HepG2 (cell line): Measurements from ENCODE around the gene HADHA. TPM values are rescaled to one million over a fixed set of nuclear protein-coding genes. Genes with fewer than 3 reads are reported as not detected.
"Not testable (repeated sequence)": the region's sequence is repeated elsewhere in the genome, so short reads cannot be mapped to it uniquely, and the experiment has no call there.

Experiments
- ATAC-seq: fragments of 200-7000 bp; cut with Tn5 transposase; 3 replicates; pipeline ENCODE4 v1.9.1; 2020; ENCODE audit warnings: mild to moderate bottlenecking, moderate library complexity
- BruUV-seq: library from RNA; stranded (reverse); fragments of 400-500 nt; replicated peaks from 2 replicates; lab custom pipeline; 2021; lab: Mats Ljungman, UMichigan
- CTCF ChIA-PET: fragments of 300-600 bp; formaldehyde crosslinking; extraction: SDS; loops from one replicate; lab custom pipeline; 2021; ENCODE audit warnings: low total read pairs, inconsistent platforms, low intra/inter-chr PET ratio; lab: Yijun Ruan, JAX
- POLR2A ChIA-PET: fragments of 350-600 bp; sonication (Branson Sonifier 250); formaldehyde crosslinking; loops from one replicate; lab custom pipeline; 2020; ENCODE audit warnings: antibody characterized with exemption, inconsistent platforms; lab: Yijun Ruan, JAX
- DNase-seq: peaks from one replicate; pipeline ENCODE4 v3.0.0-alpha.2; 2015; ENCODE audit warnings: low spot score
- FAIRE-seq: peaks from 3 replicates; lab custom pipeline; 2011; peaks lifted over from hg19 to GRCh38; lab: Jason Lieb, UNC
- H2AFZ ChIP-seq: one replicate; pipeline ENCODE4 v1.6.1; 2011; ENCODE audit warnings: low read length, inconsistent platforms
- H3K27ac ChIP-seq: fragments of 300-600 bp; 3 replicates; pipeline ENCODE4 v1.8.0; 2011; ENCODE audit warnings: mixed run types, mild to moderate bottlenecking, mixed read lengths, low read length, inconsistent platforms; ENCODE audit not compliant: insufficient read depth; ENCODE audit errors: extremely low read length
- H3K27me3 ChIP-seq, 2 experiments: fragments of 200-600 bp in 1 of 2; 2 replicates in 1 of 2; 3 replicates in 1 of 2; pipeline versions ENCODE4 v1.6.0 to v1.8.0; 2011; ENCODE audit warnings: low read length in 2 of 2, mild to moderate bottlenecking in 2 of 2, moderate library complexity in 2 of 2, inconsistent platforms in 1 of 2; ENCODE audit not compliant: insufficient read depth in 2 of 2, control insufficient read depth in 1 of 2
- H3K36me3 ChIP-seq, 2 experiments: fragments of 200-600 bp in 1 of 2; replicated peaks in 1 of 2; 2 replicates in 1 of 2; 3 replicates in 1 of 2; pipeline versions ENCODE4 v1.5.1 to v1.8.0; 2011; ENCODE audit warnings: low read length in 2 of 2, inconsistent platforms in 1 of 2; ENCODE audit not compliant: insufficient read depth in 2 of 2, control insufficient read depth in 1 of 2
- H3K4me1 ChIP-seq: 2 replicates; pipeline ENCODE4 v1.5.1; 2012; ENCODE audit warnings: low read length, inconsistent platforms; ENCODE audit not compliant: insufficient read depth
- H3K4me2 ChIP-seq: 2 replicates; pipeline ENCODE4 v1.6.0; 2011; ENCODE audit warnings: low read depth, low read length, inconsistent platforms
- H3K4me3 ChIP-seq, 3 experiments: fragments of 200-600 bp in 1 of 3; sonication (generic), shearing (Covaris generic) in 1 of 3; replicated peaks in 1 of 3; 2 replicates each; pipeline ENCODE4 v1.5.1; 2011 to 2016; ENCODE audit warnings: low read length in 3 of 3, inconsistent platforms in 2 of 3, low read depth in 2 of 3, mild to moderate bottlenecking in 2 of 3, control low read depth in 1 of 3, mixed read lengths in 1 of 3; ENCODE audit not compliant: insufficient read depth in 1 of 3
- H3K79me2 ChIP-seq: one replicate; pipeline ENCODE4 v1.6.1; 2011; ENCODE audit warnings: low read length, inconsistent platforms; ENCODE audit not compliant: insufficient read depth
- H3K9ac ChIP-seq: 2 replicates; pipeline ENCODE4 v1.6.0; 2011; ENCODE audit warnings: mild to moderate bottlenecking, low read depth, low read length, inconsistent platforms; ENCODE audit not compliant: insufficient read depth
- H3K9me3 ChIP-seq: 2 replicates; pipeline ENCODE4 v1.5.1; 2012; ENCODE audit warnings: mild to moderate bottlenecking, low read length
- H4K20me1 ChIP-seq: 2 replicates; pipeline ENCODE4 v1.6.0; 2011; ENCODE audit warnings: inconsistent platforms, mild to moderate bottlenecking, low read length, moderate library complexity; ENCODE audit not compliant: insufficient read depth
- CEBPB ChIP-seq: IDR thresholded peaks from 2 replicates; pipeline ENCODE4 v1.6.1; 2011; ENCODE audit warnings: low read depth, low read length, improper control_type of control experiment, borderline replicate concordance
- ZNF3 ChIP-seq: IDR thresholded peaks from 2 replicates; pipeline ENCODE4 v1.7.0; 2017; ENCODE audit warnings: inconsistent platforms
- WGBS: methylation state at CpG from one replicate; pipeline ENCODE4 v1.1.6; 2017; ENCODE audit warnings: low lambda C conversion rate; 5-methylcytosine and 5-hydroxymethylcytosine counted together
- in situ Hi-C: cut with HindIII; loops from 2 replicates; pipeline ENCODE4 v1.10.0; 2017; ENCODE audit warnings: low pct_unique_long_range_greater_than_20kb; ENCODE audit not compliant: extremely low pct_ligation_motif_present
- intact Hi-C: fragments of 100-400 bp; cut with micrococcal nuclease; formaldehyde crosslinking; loops from one replicate; pipeline ENCODE4 v1.10.0; 2022; ENCODE audit not compliant: unreplicated experiment
- polyA plus RNA-seq, 8 experiments: library from polyadenylated mRNA; depleted of rRNA in 3 of 8; stranded (reverse) in 7 of 8; unstranded in 1 of 8; fragments of >200 nt; fragmentation: Illumina TruSeq in 4 of 8; extraction: Trizol in 4 of 8; gene quantifications; 2 replicates each; pipeline versions ENCODE4 v1.2.1 to v1.2.3, GENCODE V29; 2011 to 2016; ENCODE audit warnings: low read depth in 4 of 8, missing spikeins in 1 of 8, mixed read lengths in 1 of 8; ENCODE audit not compliant: insufficient read depth in 1 of 8
- total RNA-seq, 5 experiments: library from RNA; depleted of rRNA; stranded (reverse); fragments of >200 nt; fragmentation: Illumina TruSeq; extraction: Trizol; gene quantifications; 2 replicates each; pipeline ENCODE4 v1.2.3, GENCODE V29; 2016; ENCODE audit warnings: low read depth in 1 of 5

HADHA gene
- total and polyA plus RNA-seq, 2 of the 13 experiments (the other 11 are each of a cell fraction or from before 2014, with no cell fraction given): 102 to 270 TPM

GRCh38 chr2:26268213-26268612, 23.8 kb upstream of the HADHA start:
- H4K20me1 ChIP-seq: no peaks in the 10 kb centered on the region
- no peak for TF ChIP-seq ZNF3 (CRISPR knock-in tag)
- peak; percentile 69 for TF ChIP-seq CEBPB
- H3K27ac ChIP-seq: no peak overlapping the region
- WGBS: 98% methylated on average over 4 of the region's 4 CpGs
- intact Hi-C loops: no loop called here
- H3K9me3 ChIP-seq: no peaks in the 10 kb centered on the region
- POLR2A ChIA-PET: no interaction called here
- DNase-seq (no peak), ATAC-seq (no peak), FAIRE-seq (no peak)
- BruUV-seq: no TSS peak
- no peak overlapping the region for H3K9ac ChIP-seq
- no peak overlapping the region for H2AFZ ChIP-seq
- no peak overlapping the region for H3K4me3 ChIP-seq
- peaks cover under 1% of the 10 kb centered on the region for H3K4me1 ChIP-seq
- H3K79me2 ChIP-seq: no peaks in the 10 kb centered on the region
- CTCF ChIA-PET: no interaction called here
- peaks cover 11 to 42% of the 10 kb centered on the region in 2 experiments; a peak in 4 of 5 replicates for H3K36me3 ChIP-seq
- in situ Hi-C loops: no loop called here
- H3K27me3 ChIP-seq: no peaks in the 10 kb centered on the region
- no peak overlapping the region for H3K4me2 ChIP-seq

GRCh38 chr2:26258836-26259235, 14.4 kb upstream of the HADHA start:
- POLR2A ChIA-PET: interaction anchor here (1.5 to 1.6 kb wide), 2 partner anchors 13 to 15 kb away, joined by 3 to 10 read pairs; partner anchors contain the start of genes HADHA and HADHB
- H3K27me3 ChIP-seq, CTCF ChIA-PET, H3K9ac ChIP-seq, H3K4me3 ChIP-seq, H3K79me2 ChIP-seq, ATAC-seq, H2AFZ ChIP-seq, H3K4me2 ChIP-seq, intact Hi-C loops, in situ Hi-C loops, H3K27ac ChIP-seq, H3K9me3 ChIP-seq, FAIRE-seq, BruUV-seq, DNase-seq, H4K20me1 ChIP-seq: not testable (repeated sequence)
- Histone ChIP-seq H3K4me1 (peaks cover 13% of the 10 kb centered on the region; the same call in 1 of the 2 replicates), H3K36me3 (peaks cover 12 to 45% of the 10 kb centered on the region in 2 experiments)
- WGBS: 95% methylated on average over 8 of the region's 8 CpGs
